Mucosa of descending colon (tissue), 3 donors: ENCODE data around the gene FBXO24. TPM values are rescaled to one million over a fixed set of nuclear protein-coding genes. Genes with fewer than 3 reads are reported as not detected.
"Not testable (repeated sequence)": the region's sequence is repeated elsewhere in the genome, so short reads cannot be mapped to it uniquely, and the experiment has no call there.

Experiments
- ATAC-seq: fragments of 200-7000 bp; cut with Tn5 transposase; one replicate; pipeline ENCODE4 v1.9.1; 2020; ENCODE audit warnings: mild to moderate bottlenecking, moderate library complexity
- DNase-seq, 3 donors: peaks; one replicate each; pipeline ENCODE4 v3.0.0-alpha.2; 2020
- H3K36me3 ChIP-seq: fragments of 200-600 bp; one replicate; pipeline ENCODE4 v1.8.0; 2021; ENCODE audit warnings: low read depth, mild to moderate bottlenecking
- H3K4me1 ChIP-seq: fragments of 200-600 bp; one replicate; pipeline ENCODE4 v1.8.0; 2021; ENCODE audit warnings: low read depth, mild to moderate bottlenecking
- H3K4me3 ChIP-seq: fragments of 200-600 bp; one replicate; pipeline ENCODE4 v1.8.0; 2021; ENCODE audit warnings: mild to moderate bottlenecking
- H3K9me3 ChIP-seq: fragments of 200-600 bp; one replicate; pipeline ENCODE4 v1.8.0; 2021; ENCODE audit warnings: mild to moderate bottlenecking
- intact Hi-C, 2 donors: fragments of 100-400 bp; cut with DNase I in 1 of 2; cut with micrococcal nuclease in 1 of 2; formaldehyde crosslinking; loops; one replicate each; pipeline versions ENCODE4 v1.11.0 to v1.11.1; 2022; cut with DNase I, micrococcal nuclease
- total RNA-seq, 3 donors: library from RNA; stranded (reverse); fragmentation: NEBNext Ultra II Directional in 2 of 3; extraction: Animal tissue kit (Norgen Biotek cat#: 25700) in 2 of 3; gene quantifications; one replicate each; pipeline versions ENCODE4 v1.2.1 to v1.2.4, GENCODE V29; 2021 to 2023
- TF ChIP-seq, protein P1 (sequence below): fragments of 200-600 bp; IDR thresholded peaks from one replicate; pipeline ENCODE4 v1.8.0; 2022; ENCODE audit warnings: antibody characterized with exemption, mild to moderate bottlenecking
- donor health status: DM: no; HTN: no; CAD: no; lungs with moderate emphysema.
- donor health status: DM: no; HTN: no; CAD: no.
- donor health status: DM: no; HTN: yes; CAD: no.

The FBXO24 gene
- total RNA-seq, 3 donors from 2014 or later, result 0.48 to 1.1 (median 0.66) TPM

DNA sequence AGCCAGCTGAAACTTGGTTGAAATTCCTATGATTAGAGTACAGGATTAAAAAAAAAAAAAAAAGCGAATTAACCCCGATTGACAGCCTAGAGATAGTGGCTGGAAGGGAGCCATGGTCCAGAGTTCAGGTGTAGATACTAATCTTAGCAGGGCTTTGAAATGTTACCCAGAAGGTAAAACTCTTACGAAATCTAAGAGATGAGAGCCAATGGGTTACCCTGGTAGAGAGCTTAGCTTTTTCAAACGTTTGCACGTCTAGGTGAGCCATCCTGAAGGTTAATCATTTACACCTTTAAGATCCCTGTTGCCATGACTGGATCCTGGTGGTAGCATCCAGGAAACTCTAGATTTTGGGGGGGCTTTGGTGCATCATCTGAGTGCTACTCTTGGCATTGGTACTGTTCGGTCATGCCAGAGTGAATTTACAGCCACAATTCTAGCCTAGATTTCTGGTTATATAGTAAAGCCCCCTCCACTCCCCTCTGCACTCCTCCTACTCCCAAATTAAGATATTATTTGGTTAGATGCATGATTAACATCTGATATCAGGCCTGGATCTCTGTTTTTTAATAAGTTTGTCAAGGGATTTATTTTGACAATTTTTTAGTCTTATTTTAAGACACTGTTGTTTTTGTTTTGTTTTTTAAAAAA is 45.9 kb upstream of the FBXO24 start:
- intact Hi-C loops, result no loop called here
- ATAC-seq (peak; percentile 52), DNase-seq (peak in 1 of 3 donors; percentile 89)
- no peaks in the 10 kb centered on the region for H3K36me3 ChIP-seq
- peaks cover 40% of the 10 kb centered on the region for H3K4me1 ChIP-seq
- TF ChIP-seq, protein P1, sequence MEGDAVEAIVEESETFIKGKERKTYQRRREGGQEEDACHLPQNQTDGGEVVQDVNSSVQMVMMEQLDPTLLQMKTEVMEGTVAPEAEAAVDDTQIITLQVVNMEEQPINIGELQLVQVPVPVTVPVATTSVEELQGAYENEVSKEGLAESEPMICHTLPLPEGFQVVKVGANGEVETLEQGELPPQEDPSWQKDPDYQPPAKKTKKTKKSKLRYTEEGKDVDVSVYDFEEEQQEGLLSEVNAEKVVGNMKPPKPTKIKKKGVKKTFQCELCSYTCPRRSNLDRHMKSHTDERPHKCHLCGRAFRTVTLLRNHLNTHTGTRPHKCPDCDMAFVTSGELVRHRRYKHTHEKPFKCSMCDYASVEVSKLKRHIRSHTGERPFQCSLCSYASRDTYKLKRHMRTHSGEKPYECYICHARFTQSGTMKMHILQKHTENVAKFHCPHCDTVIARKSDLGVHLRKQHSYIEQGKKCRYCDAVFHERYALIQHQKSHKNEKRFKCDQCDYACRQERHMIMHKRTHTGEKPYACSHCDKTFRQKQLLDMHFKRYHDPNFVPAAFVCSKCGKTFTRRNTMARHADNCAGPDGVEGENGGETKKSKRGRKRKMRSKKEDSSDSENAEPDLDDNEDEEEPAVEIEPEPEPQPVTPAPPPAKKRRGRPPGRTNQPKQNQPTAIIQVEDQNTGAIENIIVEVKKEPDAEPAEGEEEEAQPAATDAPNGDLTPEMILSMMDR, result no peak
- H3K4me3 ChIP-seq, result peak overlapping the region; percentile 94
- H3K9me3 ChIP-seq, result no peaks in the 10 kb centered on the region

DNA sequence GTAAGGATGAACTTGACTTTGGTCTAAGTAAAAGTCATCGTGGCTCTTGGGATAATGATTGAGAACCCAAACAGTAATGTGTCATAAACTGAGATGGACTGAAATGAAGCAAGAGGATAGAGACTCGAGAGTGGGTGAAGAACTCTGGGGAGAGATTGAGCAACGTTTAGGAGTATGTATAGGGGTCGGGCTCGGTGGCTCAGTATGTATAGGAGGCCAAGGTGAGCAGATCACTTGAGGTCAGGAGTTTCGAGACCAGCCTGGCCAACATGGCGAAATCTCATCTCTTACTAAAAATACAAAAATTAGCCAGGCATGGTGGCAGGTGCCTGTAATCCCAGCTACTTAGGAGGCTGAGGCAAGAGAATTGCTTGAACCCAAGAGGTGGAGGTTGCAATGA is 44.8 kb upstream of the FBXO24 start:
- intact Hi-C loops, H3K36me3 ChIP-seq, DNase-seq, H3K9me3 ChIP-seq, ATAC-seq, H3K4me3 ChIP-seq: not testable (repeated sequence)
- H3K4me1 ChIP-seq, result peaks cover 50% of the 10 kb centered on the region

DNA sequence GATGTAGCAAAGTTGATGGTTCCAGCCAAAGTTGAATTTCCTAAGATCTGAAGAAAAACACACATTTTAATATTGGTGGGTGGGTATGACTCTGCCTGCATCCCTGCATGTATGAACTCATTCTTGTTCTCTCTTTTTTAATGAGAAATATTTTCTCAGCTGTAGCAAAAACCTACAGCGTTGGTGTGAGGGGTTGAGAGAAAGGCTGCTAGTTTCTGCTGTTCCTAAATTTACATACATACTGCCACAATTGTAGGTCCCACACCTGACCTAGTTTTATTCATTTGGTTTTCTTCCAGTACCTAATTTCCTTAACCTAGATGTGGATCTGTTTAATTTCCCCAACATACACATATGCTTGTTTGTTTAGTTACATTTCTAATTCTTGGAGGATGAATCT is 42.5 kb upstream of the FBXO24 start:
- intact Hi-C loops, result no loop called here
- TF ChIP-seq, protein P1, result no peak
- Histone ChIP-seq H3K4me1 (peaks cover 64% of the 10 kb centered on the region), H3K4me3 (no peak overlapping the region), H3K9me3 (no peaks in the 10 kb centered on the region), H3K36me3 (no peaks in the 10 kb centered on the region)
- ATAC-seq (no peak), DNase-seq (no peak)

DNA sequence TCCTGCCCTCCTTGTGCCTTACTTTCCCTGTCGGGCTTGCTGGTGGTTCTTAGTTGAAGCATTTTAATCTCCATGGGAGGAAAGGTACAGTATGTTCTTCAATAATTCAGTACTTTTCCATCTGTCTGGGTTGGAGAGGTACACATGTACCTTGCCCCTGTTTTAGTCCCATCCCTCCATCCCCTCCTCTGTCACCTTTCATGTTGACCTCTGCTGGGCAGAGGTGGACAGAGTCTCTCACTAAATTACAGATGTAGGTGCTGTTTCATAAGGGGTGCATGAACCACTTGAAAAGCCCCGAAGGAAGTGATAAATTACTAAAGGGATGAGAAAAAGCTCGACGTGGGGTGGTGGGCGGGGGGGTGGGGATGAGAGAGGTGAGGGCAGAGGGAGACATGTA is 41.7 kb upstream of the FBXO24 start:
- DNase-seq, result peak in 2 of 3 donors; percentile 4 to 23
- intact Hi-C loops, result no loop called here
- H3K36me3 ChIP-seq, result no peaks in the 10 kb centered on the region

DNA sequence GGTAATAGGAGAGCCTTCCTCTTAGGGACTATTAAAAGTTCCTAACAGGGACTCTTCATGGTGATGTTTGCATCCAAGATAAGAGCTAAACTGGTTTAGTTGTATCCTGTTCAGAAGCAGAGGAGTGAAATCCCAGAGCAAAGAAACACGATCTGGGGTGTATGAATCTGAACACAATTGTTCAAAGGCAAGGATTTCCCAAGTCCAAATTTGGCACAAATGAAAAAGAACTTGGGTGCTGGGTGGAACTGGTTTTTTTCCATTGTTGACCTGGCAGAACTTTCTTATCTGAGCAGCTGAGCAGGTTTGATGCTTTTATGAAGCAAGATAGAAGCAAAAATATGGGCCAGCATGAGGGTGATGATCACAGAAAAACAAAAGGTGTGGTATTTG is 41.2 kb upstream of the FBXO24 start:
- ATAC-seq, result no peak
- peak in 1 of 3 donors; percentile 23 for DNase-seq
- intact Hi-C loops, result no loop called here
- no peaks in the 10 kb centered on the region for H3K36me3 ChIP-seq
- H3K4me3 ChIP-seq, result no peak overlapping the region
- H3K9me3 ChIP-seq, result no peaks in the 10 kb centered on the region
- H3K4me1 ChIP-seq, result peaks cover 62% of the 10 kb centered on the region
- TF ChIP-seq, protein P1, result no peak

More for the DNA sequence above, 41.7 kb upstream of the FBXO24 start:
- no peak for ATAC-seq
- H3K4me3 ChIP-seq, result no peak overlapping the region
- H3K4me1 ChIP-seq, result peaks cover 62% of the 10 kb centered on the region
- H3K9me3 ChIP-seq, result no peaks in the 10 kb centered on the region
- TF ChIP-seq, protein P1, result no peak

DNA sequence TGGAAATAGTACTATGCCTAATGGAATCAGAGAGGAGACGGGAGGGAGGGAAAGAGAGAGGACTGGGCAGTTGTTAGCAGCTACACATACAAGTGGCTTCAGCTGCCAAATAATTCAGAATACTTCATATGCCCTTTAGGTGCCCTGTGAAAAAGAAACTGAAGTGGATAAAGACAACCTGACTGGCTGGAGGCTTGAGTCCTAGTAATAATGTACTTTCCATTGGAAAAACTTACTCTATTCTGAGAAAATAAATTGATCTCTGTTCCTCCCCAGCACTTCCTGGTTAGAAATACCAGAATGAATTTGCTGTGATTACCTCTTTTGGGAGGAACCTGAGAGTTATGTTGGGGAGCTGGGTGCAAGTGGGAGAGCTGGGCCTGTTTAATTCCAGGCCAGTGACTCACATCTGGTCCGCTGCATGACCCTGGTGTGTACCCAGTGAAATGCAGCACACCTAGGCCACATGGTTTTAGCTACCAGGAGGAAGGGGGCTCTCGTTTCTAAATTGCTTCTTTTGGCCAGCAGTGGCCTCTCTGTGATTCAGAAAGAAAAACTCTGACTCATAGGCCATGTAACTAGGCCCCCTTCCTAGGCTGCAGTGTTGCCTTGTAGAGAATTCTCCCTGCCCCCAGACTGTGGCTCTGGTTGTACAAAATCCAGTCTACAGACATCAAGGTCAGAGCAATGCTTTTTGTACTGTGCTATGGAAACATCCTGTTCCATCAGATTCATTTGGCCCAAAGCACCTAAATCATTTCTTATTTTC is 40.6 kb upstream of the FBXO24 start:
- ATAC-seq, result peak; percentile 57
- TF ChIP-seq, protein P1, result no peak
- Histone ChIP-seq H3K4me3 (no peak overlapping the region), H3K36me3 (no peaks in the 10 kb centered on the region), H3K9me3 (no peaks in the 10 kb centered on the region), H3K4me1 (peaks cover 58% of the 10 kb centered on the region)
- peak in 1 of 3 donors; percentile 39 for DNase-seq
- intact Hi-C loops, result no loop called here
